GM23338 (cell line): ENCODE data around the gene VEGFC.

Experiments
- CREB1 ChIP-seq: fragments of 250-450 bp; sonication (Bioruptor Pico); IDR thresholded peaks from 2 replicates; pipeline ENCODE4 v1.5.0; 2020; ENCODE audit warnings: low read depth, mild to moderate bottlenecking, moderate library complexity
- CTCF ChIP-seq, 2 experiments: fragments of 200-600 bp in 1 of 2; sonication (generic) in 1 of 2; conservative IDR thresholded peaks; 2 replicates each; pipeline versions ENCODE4 v1.5.1 to v1.6.1; 2016 to 2017; ENCODE audit warnings: antibody characterized with exemption in 2 of 2, low read depth in 2 of 2, mild to moderate bottlenecking in 2 of 2, moderate library complexity in 1 of 2
- EZH2 ChIP-seq: fragments of 200-600 bp; sonication (generic); IDR thresholded peaks from one replicate; pipeline ENCODE4 v1.8.0; 2017; ENCODE audit warnings: antibody characterized with exemption, mild to moderate bottlenecking, low read depth; ENCODE audit not compliant: unreplicated experiment
- EZH2phosphoT487 ChIP-seq: fragments of 200-600 bp; sonication (generic); IDR thresholded peaks from one replicate; pipeline ENCODE4 v1.8.1; 2018; ENCODE audit warnings: antibody characterized with exemption; ENCODE audit not compliant: unreplicated experiment
- POLR2AphosphoS5 ChIP-seq: IDR thresholded peaks from 2 replicates; pipeline ENCODE4 v1.6.1; 2016; ENCODE audit warnings: antibody characterized with exemption, low read depth
- REST ChIP-seq: IDR thresholded peaks from one replicate; pipeline ENCODE4 v1.6.1; 2018; ENCODE audit warnings: antibody characterized with exemption; ENCODE audit not compliant: unreplicated experiment
- STAT1 ChIP-seq: IDR thresholded peaks from one replicate; pipeline ENCODE4 v1.6.1; 2016; ENCODE audit warnings: antibody characterized with exemption; ENCODE audit not compliant: unreplicated experiment

- TF ChIP-seq CTCF (conservative IDR thresholded peaks at IDR 0.05; ENCODE audit: low read depth in 2 of 2) (no peak), CREB1 (CRISPR knock-in tag) (no peak), POLR2AphosphoS5 (no peak), EZH2phosphoT487 (no peak), EZH2 (no peak), REST (no peak), STAT1 (no peak)
Observed at GRCh38 chr4:176656108-176656507, 136.6 kb downstream of the VEGFC start.
